G401.6 (cell line): ENCODE results near the gene DCAF16.
"Not testable (repeated sequence)": the region's sequence is repeated elsewhere in the genome, so short reads cannot be mapped to it uniquely, and the experiment has no call there.

Source experiments
- FAIRE-seq: peaks from 2 replicates; lab custom pipeline; 2012; peaks lifted over from hg19 to GRCh38; lab: Jason Lieb, UNC

The DCAF16 gene

GRCh38 chr4:17810260-17811077 lies at the start of gene DCAF16, which contains the start of gene NCAPG:
DCAF16 (minus strand) TSS chr4:17810757; CDS start chr4:17804141, 6,616 bp downstream.
NCAPG (plus strand) TSS chr4:17810979; CDS start chr4:17811078, 99 bp downstream.
- peak; percentile 99 for FAIRE-seq

- FAIRE-seq = no peak
Measured at GRCh38 chr4:17859793-17860406, 49.3 kb upstream of the DCAF16 start.

- no peak for FAIRE-seq
Measured at GRCh38 chr4:17854036-17854435, 43.5 kb upstream of the DCAF16 start.

- no peak for FAIRE-seq
Measured at GRCh38 chr4:17851959-17852358, 41.4 kb upstream of the DCAF16 start.

- not testable (repeated sequence) for FAIRE-seq
Measured at GRCh38 chr4:17850295-17850694, 39.7 kb upstream of the DCAF16 start.

- no peak for FAIRE-seq
Measured at GRCh38 chr4:17846266-17846665, 35.7 kb upstream of the DCAF16 start.

- no peak for FAIRE-seq
Measured at GRCh38 chr4:17823871-17824669, 13.5 kb upstream of the DCAF16 start.

GRCh38 chr4:17817027-17817426 lies 6.5 kb upstream of the DCAF16 start:
- FAIRE-seq = peak; percentile 82

GRCh38 chr4:17816142-17816541 lies 5.6 kb upstream of the DCAF16 start:
- no peak for FAIRE-seq

- no peak for FAIRE-seq
Measured at GRCh38 chr4:17814140-17814539, 3.6 kb upstream of the DCAF16 start.

GRCh38 chr4:17812801-17813200 lies 2.2 kb upstream of the DCAF16 start:
- no peak for FAIRE-seq

- no peak for FAIRE-seq
Measured at GRCh38 chr4:17812125-17812524, 1.6 kb upstream of the DCAF16 start.

GRCh38 chr4:17811078-17811603 lies 584 bp upstream of the DCAF16 start:
- FAIRE-seq = no peak

GRCh38 chr4:17809667-17810066 lies 890 bp downstream of the DCAF16 start:
- no peak for FAIRE-seq

GRCh38 chr4:17807446-17807845 lies 3.1 kb downstream of the DCAF16 start:
- no peak for FAIRE-seq

- FAIRE-seq = no peak
Measured at GRCh38 chr4:17805580-17806155, 4.9 kb downstream of the DCAF16 start.

GRCh38 chr4:17797808-17798207 lies 12.7 kb downstream of the DCAF16 start:
- no peak for FAIRE-seq

GRCh38 chr4:17794730-17795129 lies 15.8 kb downstream of the DCAF16 start:
- FAIRE-seq = peak; percentile 37

- no peak for FAIRE-seq
Measured at GRCh38 chr4:17788956-17789355, 21.6 kb downstream of the DCAF16 start.

GRCh38 chr4:17787315-17787714 lies 23.2 kb downstream of the DCAF16 start:
- FAIRE-seq = no peak

GRCh38 chr4:17786567-17786966 lies 24.0 kb downstream of the DCAF16 start:
- FAIRE-seq = no peak

GRCh38 chr4:17785858-17786257 lies 24.7 kb downstream of the DCAF16 start:
- peak; percentile 30 for FAIRE-seq
